Omental fat pad (tissue), 4 donors: ENCODE results near the gene TEKT3. TPM values are rescaled to one million over a fixed set of nuclear protein-coding genes. Genes with fewer than 3 reads are reported as not detected.

ENCODE experiments used
- ATAC-seq: fragments of 150-250 bp; one replicate; pipeline ENCODE4 v1.9.1; 2016; ENCODE audit warnings: mild to moderate bottlenecking, moderate library complexity; ENCODE audit not compliant: low FRiP score
- DNase-seq: peaks from one replicate; pipeline ENCODE4 v3.0.0-alpha.2; 2019; ENCODE audit warnings: low spot score
- total RNA-seq, 4 donors: library from RNA; depleted of rRNA; stranded (reverse); fragments of >200 nt; gene quantifications; one replicate each; pipeline ENCODE4 v1.1.0, GENCODE V29; 2016
- TF ChIP-seq, protein P1 (sequence below), 3 donors: fragments of 450-650 bp; IDR thresholded peaks; one replicate each; pipeline ENCODE4 v1.5.1; 2016 to 2017; ENCODE audit warnings: antibody characterized with exemption in 3 of 3, mild to moderate bottlenecking in 3 of 3, moderate library complexity in 2 of 3

TEKT3 gene
- total RNA-seq, 4 donors from 2014 or later: 0.44 to 0.79 TPM; not detected in 2

DNA sequence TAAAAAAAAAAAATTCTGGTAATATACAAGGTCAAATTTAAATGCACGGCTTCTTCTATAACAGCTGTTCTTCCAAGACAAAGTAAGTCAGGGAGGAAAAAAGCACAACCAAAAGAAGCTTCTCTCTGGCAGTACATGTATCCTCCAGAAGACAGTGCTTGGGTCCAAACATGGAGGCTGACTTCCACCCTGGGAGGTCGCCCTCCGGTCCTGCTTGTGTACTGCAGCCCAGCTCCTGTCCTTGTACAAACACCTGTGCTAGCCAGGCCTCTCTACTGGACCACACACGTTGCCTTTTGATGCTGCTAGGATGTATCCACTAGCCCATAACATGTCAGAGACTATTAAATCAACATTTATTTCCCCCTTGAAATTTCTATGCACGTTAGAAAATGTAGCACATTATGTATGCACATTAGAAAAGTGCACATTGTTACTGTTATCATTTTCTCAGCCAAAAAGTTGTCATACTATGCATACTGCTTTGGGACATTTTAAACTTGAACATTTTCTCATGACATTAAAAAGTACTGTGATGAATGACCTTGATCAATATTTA lies 21.9 kb downstream of the TEKT3 start:
- DNase-seq (no peak), ATAC-seq (no peak)
- TF ChIP-seq, protein P1, sequence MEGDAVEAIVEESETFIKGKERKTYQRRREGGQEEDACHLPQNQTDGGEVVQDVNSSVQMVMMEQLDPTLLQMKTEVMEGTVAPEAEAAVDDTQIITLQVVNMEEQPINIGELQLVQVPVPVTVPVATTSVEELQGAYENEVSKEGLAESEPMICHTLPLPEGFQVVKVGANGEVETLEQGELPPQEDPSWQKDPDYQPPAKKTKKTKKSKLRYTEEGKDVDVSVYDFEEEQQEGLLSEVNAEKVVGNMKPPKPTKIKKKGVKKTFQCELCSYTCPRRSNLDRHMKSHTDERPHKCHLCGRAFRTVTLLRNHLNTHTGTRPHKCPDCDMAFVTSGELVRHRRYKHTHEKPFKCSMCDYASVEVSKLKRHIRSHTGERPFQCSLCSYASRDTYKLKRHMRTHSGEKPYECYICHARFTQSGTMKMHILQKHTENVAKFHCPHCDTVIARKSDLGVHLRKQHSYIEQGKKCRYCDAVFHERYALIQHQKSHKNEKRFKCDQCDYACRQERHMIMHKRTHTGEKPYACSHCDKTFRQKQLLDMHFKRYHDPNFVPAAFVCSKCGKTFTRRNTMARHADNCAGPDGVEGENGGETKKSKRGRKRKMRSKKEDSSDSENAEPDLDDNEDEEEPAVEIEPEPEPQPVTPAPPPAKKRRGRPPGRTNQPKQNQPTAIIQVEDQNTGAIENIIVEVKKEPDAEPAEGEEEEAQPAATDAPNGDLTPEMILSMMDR (IDR thresholded peaks at IDR 0.05): no peak

GRCh38 chr17:15311996-15312395 lies 29.4 kb downstream of the TEKT3 start:
- TF ChIP-seq, protein P1 (IDR thresholded peaks at IDR 0.05): no peak
- no peak for DNase-seq
- ATAC-seq: no peak

DNA sequence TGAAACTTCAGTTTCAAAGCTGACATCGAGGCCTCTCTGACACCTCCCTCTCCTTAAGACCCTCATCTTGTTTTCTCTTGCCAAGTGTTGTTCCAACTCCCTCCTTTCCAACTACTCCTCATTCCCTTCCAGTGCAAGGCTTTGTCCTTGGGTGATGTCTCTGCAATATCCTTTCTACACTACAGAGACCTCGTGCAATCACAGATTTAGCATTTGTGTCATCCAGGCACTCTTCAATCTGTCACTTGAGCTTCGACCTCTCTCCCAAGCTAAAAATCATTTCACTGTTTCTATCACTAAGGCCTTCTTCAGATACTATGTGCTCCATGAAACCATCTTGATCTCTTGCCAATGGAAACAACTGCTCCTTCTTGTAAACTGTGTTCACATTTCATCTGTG lies 31.6 kb downstream of the TEKT3 start:
- TF ChIP-seq, protein P1 (IDR thresholded peaks at IDR 0.05): no peak
- ATAC-seq (no peak), DNase-seq (no peak)

DNA sequence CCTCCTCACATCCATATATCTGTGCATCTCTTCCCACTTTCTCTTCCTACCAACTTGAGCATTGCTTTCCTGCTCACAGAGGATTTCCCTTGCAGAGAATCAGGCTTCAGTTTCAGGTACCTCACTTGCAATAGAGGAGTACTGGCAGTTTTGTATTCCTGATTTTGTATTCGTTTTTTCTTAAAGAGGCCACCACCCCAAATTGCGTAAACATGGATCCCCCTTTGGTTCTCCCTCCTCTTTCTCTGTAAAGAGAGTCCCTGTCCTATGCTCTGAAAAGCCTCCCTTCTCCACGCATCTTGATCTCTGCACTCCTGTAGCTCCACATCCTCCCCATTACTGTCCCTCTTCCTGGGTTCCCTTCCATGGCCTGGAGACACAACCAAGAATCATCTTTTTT lies 32.2 kb downstream of the TEKT3 start:
- TF ChIP-seq, protein P1 (IDR thresholded peaks at IDR 0.05): no peak
- DNase-seq (no peak), ATAC-seq (no peak)

DNA sequence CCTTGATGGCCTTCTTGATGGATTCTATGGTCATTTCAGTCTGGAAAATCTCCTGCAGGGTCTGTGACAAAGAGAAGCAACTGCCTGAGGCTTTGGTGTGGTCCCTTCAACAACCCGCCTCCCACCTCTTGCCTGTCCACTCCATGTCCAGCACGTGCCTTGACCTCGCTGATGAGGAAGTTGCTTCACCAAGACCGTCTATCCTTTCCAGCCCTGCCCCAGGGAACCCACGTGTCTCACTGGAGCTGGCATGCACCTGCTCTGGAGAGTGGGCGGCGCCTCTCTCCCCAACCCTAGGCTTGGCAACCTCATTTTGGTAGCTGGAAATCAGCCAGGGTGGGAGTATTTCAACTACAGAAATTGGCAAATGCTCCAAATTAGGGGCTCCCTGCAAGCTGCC lies 32.6 kb downstream of the TEKT3 start:
- ATAC-seq: no peak
- TF ChIP-seq, protein P1 (IDR thresholded peaks at IDR 0.05): no peak

GRCh38 chr17:15307710-15308111 lies 33.7 kb downstream of the TEKT3 start:
- DNase-seq: no peak
- TF ChIP-seq, protein P1 (IDR thresholded peaks at IDR 0.05): no peak
- ATAC-seq: peak; percentile 61

More for the DNA sequence above, 32.6 kb downstream of the TEKT3 start:
- no peak for DNase-seq

DNA sequence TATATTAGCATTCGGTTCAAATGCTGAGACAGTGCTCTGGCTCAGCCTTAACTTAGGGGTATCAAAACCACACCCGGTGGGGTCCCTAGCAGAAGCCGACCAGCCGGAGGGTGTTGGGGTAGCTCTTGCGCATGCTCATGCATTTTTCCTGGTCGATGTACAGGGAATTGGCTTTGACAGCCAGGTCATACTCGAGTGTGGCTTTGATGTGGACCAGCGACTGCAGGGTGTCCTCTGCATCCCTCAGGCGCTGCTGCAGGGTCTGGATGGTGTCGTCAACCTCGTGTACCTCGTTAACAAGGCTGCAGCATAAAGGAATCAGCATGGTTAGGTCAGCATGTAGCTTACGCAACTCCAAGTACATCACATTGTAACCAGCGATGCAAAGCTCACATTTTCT lies 37.5 kb downstream of the TEKT3 start:
- no peak for ATAC-seq
- TF ChIP-seq, protein P1 (IDR thresholded peaks at IDR 0.05): no peak
- DNase-seq: no peak
